C4-2B (cell line): Measurements from ENCODE around the gene TMX2.

Experiments
- ZFX ChIP-seq: fragments of 450-650 bp; IDR thresholded peaks from 2 replicates; pipeline ENCODE4 v1.6.1; 2017
- TF ChIP-seq, protein P1 (sequence below): fragments of 450-650 bp; conservative IDR thresholded peaks from 2 replicates; pipeline ENCODE4 v1.5.1; 2017; ENCODE audit warnings: mild to moderate bottlenecking

- TF ChIP-seq, protein P1, sequence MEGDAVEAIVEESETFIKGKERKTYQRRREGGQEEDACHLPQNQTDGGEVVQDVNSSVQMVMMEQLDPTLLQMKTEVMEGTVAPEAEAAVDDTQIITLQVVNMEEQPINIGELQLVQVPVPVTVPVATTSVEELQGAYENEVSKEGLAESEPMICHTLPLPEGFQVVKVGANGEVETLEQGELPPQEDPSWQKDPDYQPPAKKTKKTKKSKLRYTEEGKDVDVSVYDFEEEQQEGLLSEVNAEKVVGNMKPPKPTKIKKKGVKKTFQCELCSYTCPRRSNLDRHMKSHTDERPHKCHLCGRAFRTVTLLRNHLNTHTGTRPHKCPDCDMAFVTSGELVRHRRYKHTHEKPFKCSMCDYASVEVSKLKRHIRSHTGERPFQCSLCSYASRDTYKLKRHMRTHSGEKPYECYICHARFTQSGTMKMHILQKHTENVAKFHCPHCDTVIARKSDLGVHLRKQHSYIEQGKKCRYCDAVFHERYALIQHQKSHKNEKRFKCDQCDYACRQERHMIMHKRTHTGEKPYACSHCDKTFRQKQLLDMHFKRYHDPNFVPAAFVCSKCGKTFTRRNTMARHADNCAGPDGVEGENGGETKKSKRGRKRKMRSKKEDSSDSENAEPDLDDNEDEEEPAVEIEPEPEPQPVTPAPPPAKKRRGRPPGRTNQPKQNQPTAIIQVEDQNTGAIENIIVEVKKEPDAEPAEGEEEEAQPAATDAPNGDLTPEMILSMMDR, result no peak
- no peak for TF ChIP-seq ZFX
Observed at GRCh38 chr11:57667117-57667735, 45.2 kb upstream of the TMX2 start.
